Astrocyte of the hippocampus (primary cell): ENCODE results near the gene METTL4.
"Not testable (repeated sequence)": the region's sequence is repeated elsewhere in the genome, so short reads cannot be mapped to it uniquely, and the experiment has no call there.

ENCODE experiments used
- DNase-seq: peaks from one replicate; pipeline ENCODE4 v3.0.0; 2011; ENCODE audit warnings: low read depth, low spot score

Gene METTL4

DNA sequence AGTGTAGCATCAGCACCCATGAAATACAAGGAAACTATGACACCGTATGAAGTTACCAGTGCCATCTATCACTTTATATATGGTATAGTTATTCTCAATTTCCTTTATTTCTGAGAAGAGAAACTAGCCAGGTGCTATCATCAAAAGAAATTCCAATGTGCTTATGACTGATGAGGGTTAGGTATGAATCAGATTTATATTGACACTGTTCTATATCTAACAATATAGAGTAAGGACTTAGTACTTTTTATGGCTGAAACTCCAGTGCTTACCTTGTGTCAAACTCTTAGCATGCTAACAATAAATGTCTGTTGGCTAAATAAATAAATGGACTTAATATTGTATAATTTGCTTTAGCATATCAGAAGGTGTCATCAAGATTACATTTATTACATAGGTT is 6.9 kb downstream of the METTL4 start:
- DNase-seq: no peak

DNA sequence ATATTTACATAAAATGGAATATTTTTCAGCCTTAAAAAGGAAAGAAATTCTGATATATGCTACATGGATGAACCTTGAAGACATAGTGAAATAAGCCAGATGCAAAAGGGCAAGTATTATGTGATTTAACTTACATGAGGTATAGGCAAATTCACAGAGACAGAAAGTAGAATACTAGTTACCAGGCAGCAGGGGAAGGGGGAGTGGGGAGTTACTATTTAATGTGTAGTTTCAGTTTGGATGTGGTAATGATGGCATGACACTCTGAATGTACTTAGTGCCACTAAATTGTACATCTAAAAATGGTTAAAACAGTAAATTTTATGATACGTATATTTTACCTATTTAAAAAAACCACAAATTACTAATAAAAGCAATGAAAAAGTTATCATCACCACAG is 12.1 kb downstream of the METTL4 start:
- no peak for DNase-seq

DNA sequence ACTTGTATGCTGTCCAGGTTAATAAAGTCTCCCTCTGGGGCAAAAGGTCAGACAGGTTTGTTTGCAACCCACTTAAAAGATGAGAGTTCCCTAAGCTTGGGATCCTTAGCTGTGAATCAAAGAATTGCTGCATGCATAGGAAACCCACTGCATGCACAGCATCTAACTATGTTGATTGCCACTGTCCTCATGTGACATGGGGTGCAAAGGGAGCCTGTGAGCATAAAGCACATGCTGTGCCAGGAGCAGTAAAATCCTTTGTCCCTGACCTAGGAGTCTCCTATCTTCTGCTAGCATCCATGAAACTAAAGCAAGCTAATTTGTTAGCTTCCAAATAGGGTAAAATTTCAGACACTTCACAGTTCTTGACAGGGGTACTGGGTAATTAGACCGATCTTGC is 13.8 kb downstream of the METTL4 start:
- no peak for DNase-seq

DNA sequence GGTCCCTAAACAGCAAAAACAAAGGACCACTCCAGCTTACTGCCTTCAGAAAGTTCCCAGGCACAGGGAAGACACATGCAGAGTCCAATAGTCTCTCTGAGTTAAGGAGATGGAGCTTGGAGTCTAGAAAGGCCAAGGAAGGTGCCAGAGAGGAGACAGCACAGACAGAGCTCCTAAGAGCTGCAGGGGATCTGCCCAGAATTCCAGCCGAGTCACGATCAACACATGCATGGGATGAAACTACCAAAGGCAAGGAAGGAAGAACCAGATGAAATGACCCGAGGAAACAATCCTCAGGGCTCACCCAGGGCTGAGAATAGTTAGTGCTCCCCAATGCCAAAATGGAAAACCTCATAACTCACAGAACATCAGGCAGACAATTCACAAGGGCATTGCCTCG is 15.4 kb downstream of the METTL4 start:
- no peak for DNase-seq

DNA sequence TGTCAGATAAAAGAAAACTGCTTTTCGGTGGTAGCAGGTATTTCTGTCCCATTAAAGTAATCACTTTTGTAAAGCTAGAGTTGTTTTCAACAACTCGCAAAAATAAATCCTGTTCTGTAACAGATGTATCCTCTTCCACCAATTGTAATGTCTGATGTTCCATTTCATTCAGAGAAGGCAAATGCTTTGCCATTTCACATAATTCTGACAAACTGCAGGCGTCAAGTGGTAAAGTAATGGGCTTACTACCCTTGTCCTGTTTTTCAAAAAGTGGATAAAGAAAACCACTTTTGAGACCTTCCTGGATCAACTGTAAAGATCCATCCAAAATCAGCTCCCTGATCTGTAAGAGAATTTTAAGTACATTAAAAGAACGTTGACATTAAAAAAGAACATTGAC is 16.6 kb downstream of the METTL4 start:
- DNase-seq: no peak

DNA sequence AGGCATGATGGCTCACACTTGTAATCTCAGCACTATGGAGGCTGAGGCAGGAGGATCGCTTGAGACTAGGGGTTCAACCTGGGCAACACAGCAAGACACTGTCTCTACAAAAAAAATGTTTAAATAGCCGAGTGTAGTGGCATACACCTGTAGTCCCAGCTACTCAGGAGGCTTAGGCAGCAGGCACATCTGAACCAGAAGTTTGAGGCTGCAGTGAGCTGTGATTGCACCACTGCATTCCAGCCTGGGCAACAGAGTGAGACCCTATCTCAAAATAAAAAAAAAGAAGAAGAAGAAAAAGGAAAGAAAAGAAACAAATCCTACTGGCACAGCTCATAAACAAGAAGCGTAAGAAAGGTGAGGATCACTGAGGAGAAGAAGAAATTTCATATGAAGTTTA is 19.9 kb downstream of the METTL4 start:
- no peak for DNase-seq

DNA sequence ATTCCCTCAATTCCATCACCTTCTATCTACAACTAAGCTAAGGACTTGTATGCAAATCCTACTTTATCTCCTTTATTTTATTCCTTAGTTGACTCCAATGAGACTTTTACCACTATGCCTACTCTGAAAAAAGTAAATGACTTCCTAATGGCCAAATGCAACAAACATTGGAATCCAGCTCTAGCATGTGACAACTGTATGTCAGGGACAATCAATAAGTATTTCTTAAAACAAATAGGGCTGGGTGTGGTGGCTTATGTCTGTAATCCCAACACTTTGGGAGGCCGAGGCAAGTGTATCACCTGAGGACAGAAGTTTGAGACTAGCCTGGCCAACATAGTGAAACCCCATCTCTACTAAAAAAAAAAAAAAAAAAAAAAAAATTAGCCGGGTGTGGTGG is 21.8 kb downstream of the METTL4 start:
- no peak for DNase-seq

DNA sequence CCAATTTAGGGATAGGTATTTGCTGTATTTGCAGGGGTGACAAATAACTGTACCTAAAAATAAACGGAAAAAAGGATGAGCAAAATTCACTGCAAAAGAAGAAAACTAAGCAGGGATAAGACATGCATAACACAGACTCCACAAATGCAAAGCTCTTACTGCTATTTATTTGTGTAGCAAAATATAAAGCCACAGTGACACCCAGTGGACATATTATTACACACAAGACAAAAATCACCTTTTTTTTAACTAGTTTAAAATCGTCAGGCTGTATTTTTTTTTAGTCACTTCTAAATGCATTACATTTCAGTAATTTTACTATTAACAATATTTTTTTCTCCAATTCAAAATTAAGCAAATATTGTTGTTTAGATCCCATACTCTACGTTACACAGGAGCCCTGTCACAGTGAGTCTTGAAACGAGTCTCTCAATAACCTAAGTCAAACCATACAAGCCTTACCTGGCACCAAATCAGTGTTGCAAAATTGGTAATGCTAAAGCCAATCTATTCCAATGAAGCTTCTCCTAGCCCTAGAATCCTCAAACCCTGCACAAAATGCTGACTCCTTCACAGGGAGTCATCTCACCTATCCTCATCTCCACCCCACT is 23.7 kb downstream of the METTL4 start:
- DNase-seq: peak; percentile 64

DNA sequence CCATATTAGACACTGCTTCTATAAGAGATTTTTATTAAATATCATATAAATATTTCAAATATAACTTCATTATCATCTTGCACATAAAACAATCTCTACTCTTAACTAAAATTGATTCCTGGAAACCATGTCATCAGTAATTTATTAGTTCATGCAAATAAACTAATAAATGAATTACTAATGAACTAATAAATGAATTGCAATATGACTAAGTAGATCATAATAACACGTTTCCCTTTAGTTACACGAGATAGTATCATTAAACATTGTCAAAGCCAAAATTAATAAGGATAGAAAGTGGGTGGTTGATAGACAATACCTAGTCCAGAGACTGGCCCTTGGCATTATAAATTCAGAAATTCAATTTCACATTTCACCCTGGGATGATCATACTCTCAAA is 26.1 kb downstream of the METTL4 start:
- no peak for DNase-seq

DNA sequence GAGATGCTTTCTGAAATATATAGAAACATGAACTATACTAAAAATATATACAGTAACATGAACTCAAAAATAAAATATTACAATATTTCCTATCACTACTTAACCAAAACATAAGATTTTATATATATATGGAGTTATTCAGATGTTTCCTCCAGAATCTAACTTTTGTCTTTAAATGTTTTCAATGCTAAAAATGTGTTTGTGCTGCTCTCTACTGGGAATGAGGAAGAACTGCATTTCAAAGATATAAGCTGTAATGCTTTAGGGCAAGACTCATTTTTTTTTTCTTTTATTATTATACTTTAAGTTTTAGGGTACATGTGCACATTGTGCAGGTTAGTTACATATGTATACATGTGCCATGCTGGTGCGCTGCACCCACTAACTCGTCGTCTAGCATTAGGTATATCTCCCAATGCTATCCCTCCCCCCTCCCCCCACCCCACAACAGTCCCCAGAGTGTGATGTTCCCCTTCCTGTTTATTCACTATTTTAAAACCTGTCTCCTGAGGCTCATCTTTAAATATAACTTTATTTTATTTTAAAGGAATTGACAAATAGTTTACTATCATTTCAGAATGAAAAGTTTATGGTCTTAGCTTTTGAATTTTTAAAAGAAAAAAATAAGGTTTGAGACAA is 29.3 kb downstream of the METTL4 start:
- DNase-seq: peak; percentile 57

DNA sequence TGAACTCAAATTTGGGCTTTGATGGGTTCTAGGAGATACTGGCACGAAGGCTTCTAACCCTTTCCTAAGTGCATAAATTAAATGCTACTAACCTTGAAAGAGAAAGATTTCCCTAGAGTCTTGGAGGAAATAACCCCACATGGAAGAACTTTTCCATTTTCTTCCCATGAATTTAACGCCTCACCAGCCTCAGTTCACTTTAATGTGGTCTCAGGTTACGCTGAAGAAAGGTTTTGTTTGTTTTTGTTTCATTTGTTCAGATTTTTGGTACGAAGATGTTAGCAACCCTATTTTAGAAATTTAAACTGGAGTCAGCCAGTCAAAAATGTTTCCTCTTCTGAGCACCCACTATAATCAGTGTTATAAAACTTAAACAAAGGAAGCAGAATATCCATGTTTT is 30.7 kb downstream of the METTL4 start:
- DNase-seq: peak; percentile 7

DNA sequence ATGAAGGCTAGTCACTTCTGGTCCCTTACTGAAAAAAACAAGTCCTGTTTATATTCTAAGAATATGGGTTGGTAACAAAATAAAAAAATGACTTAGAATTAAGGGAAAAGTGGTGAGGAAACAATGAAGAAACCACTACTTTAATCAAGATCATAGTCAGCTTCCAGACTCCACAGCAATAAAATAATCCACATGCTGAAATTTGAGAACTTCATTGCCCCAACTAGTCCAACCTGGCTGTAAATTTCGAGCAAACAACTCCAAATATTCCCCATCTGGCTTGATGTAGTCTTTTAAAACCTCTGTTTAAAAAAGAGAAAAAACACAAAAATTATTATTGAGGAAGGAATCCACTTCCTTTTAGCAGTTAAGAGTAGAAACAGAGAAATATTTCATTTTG is 32.5 kb downstream of the METTL4 start:
- DNase-seq: no peak

DNA sequence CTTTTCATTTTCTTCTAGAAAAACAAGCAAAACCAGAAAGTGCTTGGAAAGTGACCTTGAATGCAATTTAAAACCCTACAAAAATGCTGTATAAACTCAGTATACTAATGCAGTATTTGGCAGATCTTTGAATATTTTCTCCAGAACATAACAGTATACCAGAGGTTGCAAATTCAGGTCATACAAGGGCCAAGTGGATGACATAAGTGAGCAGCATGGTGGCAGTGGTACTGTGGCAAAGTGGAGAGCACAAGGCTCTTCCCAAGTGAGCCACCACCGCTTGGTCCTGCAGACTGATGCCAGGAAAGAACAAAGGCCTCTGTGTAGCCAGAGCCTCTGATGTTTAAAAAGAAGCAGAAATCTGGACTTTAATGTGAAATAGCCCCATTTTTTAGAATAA is 33.1 kb downstream of the METTL4 start:
- DNase-seq: no peak

DNA sequence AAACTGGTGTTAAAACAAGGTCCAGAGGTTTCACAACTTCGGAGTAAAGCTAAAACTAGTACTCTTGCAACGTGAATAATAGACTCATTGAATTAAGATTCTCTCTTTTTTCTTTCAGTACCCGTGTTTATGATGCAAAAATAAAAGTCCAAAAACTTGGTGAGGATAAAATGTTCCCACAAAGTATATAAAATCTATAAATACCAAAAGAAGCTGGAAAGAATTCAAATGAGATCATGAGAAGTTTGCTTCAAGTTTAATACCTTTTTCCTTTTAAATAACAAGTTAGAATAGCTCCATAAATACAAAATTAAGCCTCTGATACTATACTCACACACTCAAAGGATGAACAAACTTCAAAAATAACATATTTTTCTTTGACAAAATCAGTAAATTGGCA is 34.0 kb downstream of the METTL4 start:
- no peak for DNase-seq

DNA sequence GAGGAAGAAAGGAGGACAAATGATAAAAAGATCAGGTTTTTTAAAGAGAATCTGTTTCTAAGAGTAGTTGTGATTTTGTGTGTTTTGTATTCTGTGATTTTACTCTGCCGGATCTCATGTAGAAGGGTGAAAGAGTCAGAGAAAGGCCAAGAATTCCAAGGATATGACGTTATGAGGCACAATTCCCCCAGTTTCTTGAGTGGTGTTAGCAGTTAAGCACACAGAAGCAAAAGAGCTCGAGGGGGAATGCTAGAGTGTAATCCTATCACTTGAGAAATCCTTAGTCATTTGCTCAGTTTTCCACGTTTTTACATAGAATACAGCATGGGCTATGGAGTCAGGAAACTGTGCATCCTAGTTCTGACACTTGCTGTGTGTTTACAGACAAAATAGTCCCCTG is 34.8 kb downstream of the METTL4 start:
- DNase-seq: peak; percentile 35

DNA sequence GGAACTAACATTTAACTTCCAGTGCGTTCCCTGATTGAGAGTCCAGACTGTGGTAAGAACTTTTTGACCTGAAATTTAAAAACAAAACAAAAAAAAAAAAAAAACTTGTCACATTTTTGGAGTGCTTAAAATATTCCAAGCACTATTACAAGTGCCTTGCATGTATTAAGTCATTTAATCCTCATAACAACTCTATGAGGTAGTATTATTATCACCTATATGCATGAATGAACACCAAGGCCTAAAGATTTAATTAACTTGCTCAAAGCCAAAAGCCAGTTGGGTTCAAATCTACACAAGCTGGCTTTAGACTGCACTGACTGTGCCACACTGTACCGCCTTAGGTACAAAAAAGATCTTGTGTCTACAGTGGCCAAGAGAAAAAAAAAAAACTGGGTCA is 35.2 kb downstream of the METTL4 start:
- DNase-seq: no peak

DNA sequence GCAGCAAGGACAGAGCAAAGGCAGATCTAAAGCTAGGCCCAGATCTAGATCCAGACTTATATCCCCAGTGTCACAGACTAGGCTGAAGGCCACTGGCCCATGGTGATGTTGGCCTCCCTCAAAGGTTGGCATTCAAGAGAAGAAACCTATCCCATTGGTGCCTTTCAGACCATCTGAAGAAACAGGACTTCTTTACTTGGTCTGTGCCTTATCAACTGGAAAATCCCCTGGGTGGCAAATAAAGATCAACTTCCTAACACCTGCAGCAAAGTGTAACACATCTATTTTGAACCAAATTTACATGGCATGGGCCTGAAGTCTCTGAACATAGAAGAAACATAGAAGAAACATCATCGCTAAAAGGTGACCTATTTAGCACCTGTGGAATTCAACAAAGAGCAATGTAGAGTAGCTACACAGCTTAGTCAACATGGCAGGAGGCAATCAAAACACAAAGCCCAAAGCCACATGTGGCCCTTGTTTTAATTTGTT is 35.8 kb downstream of the METTL4 start:
- DNase-seq: no peak

DNA sequence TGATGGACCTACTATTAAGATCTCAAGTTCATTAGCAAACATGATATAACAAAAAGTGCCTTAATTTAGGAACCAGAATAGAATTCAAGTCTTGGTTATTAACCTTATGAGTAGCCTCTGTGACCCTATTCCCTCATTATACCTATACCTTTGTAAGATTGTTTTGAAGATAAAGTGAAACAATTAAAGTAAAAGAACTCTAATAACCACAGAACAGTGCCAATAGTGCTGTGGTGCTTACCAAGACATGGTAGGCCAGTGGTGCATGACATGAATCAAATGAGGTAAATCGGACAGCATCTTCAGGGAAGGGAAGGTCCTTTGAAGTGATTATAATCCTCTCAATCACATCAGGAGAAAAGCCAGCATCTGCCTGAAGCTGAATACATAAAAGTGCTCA is 36.4 kb downstream of the METTL4 start:
- no peak for DNase-seq

DNA sequence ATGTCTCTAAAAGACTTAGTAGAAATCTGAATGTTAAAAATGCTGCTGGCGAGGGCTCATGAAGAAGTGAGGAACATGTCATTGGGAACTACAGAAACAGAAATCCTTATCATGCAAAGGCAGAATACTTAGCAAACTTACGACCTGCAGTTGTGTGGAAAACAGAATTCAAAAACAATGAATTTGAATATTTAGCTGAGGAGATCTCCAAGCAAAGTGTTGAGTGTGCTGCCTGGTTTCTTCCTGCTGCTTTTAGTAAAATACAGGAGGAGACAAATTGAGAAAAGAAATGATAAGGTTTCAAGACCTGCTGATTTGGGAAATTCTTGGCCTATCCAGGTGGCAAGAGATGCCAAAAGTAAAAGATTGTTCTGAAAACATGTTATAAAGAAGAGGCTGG is 38.5 kb downstream of the METTL4 start:
- DNase-seq: no peak

DNA sequence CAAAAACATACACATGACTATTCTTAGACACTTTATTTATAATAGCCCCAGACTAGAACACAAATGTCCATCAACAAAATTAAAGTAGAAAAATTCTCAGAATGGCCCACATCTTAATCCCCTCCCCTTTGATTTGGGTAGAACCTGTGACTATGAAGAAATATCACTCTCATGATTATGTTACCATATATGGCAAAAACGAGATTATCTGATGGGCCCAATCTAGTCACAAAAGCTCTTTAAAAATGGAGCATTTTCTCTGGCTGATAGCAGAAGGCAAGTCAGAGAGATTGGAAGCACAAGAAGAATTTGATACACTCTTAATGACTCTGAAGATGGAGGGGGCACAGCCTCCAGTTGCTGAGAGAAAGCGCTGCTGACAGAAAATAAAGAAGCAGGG is 39.6 kb downstream of the METTL4 start:
- no peak for DNase-seq

DNA sequence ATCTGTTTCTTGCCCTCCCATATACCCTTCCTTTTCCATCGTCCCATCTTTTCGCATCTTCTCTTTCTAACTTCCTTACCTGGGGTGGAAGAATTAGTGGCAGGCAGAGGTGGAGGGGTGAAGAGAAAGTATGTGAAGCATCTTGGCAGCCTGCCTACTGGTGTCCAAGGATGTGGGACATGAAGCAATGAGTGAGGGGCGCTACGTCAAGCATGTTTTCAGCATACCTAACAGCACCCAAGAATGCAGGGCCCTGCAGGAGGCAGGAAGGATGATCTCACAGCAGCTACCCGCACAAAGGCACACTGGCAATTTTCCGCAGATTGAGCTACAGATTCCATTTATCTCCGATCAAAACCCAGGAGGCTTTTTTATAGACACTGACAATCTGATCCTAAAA is 42.2 kb downstream of the METTL4 start:
- DNase-seq: peak; percentile 92

DNA sequence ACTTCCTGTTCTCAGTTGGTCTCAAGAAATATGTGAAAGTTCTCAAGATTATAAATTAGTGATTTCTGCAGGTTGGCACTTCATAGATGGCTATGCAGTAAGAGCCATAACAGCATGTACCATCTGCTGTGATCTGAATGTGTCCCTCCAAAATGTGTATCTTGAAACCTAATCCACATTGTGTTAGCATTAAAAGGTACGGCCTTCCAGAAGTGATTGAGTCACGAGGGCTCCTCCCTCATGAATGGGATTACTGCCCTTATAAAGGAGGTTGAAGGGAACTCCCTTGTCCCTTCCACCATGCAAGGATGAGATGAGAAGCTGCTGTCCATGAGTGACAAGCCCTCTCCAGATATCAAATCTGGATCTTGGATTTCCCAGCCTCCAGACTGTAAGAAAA is 45.0 kb downstream of the METTL4 start:
- no peak for DNase-seq

DNA sequence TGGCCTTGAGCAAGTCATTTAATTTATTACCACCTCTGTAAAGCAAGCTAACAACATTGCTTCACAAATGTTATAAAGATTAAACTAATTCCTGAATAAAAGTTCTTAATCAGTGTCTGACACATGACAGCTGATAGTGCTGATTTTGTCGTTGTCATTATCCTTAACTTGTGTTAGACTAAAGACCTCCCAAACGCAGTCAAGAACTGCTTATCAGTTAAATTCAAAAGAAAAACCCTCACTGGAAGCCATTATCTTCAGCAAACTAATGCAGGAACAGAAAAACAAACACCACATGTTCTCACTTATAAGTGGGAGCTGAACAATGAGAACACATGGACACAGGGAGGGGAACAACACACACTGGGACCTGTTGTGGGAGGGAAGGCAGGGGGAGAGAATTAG is 46.5 kb downstream of the METTL4 start:
- not testable (repeated sequence) for DNase-seq

DNA sequence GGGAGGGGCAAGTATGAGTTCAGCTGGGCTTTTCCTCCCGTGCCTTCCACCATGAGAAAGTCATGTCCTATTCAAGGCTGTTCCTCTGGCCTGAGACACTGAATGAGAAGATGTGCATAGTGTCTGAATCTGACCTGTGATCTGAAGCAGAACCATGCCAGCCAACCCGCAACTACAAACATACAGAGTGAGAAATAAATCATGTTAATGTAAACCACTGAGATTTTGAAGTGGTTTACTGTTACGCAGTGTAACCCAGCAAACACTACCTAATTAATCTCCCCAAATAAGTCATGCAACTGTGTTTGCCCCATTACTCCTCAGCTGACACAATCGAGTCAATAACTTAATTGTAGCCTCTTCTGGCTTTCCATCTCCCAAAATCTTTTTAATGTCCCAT is 49.2 kb downstream of the METTL4 start:
- DNase-seq: no peak
